ENCODE results near the gene RFWD3.

RFWD3 gene

DNA sequence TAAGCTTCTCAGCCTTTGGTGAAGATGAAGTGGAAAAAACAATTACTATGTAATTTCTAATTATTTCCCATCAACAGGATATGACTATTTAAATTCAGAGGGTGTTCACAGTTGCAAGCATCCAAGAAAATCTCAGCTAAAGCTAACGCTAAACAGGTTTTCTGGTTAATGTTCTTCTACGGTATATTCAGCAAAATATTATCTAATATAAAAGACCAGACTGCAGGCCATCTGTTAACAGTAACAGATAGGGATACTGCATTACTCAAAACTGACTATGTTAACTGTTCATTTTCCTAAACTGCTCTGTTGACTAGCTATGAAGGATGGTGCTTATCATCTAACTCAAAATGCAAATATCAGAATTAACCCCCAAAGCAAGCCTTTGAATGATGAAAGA lies 92.5 kb downstream of the RFWD3 start:
- no peak for TF ChIP-seq POLR2A (IDR thresholded peaks at IDR 0.05; ENCODE audit: low read depth, low read length)
- TF ChIP-seq POLR2AphosphoS5 (IDR thresholded peaks at IDR 0.05; ENCODE audit: low read depth, low read length): no peak
- no peak for TF ChIP-seq TAF1 (IDR thresholded peaks at IDR 0.05; ENCODE audit: borderline replicate concordance, low read depth, low read length)
- DNase-seq (ENCODE audit: insufficient read length): no peak
- no peak for FAIRE-seq

DNA sequence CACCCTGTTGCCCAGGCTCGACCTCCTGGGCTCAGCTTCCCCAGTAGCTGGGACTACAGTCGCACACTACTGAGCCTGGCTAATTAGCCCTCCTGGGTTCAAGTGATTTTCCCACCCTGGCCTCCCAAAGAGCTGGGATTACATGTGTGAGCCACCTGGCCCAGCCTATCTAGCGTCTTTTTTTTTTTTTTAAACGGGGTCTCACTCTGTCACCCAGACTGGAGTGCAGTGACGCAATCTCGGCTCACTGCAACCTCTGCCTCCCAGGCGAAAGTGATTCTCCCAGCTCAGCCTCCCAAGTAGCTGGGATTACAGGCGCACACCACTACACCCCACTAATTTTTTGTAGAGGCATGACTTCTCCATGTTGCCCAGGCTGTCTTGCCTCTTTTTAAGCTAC lies 93.1 kb downstream of the RFWD3 start:
- FAIRE-seq: no peak
- no peak for DNase-seq (ENCODE audit: insufficient read length)
- no peak for TF ChIP-seq POLR2AphosphoS5 (IDR thresholded peaks at IDR 0.05; ENCODE audit: low read depth, low read length)
- no peak for TF ChIP-seq POLR2A (IDR thresholded peaks at IDR 0.05; ENCODE audit: low read depth, low read length)
- no peak for TF ChIP-seq TAF1 (IDR thresholded peaks at IDR 0.05; ENCODE audit: borderline replicate concordance, low read depth, low read length)
